OCI-LY7 (cell line): ENCODE measurements around the gene ARHGEF40. TPM values are rescaled to one million over a fixed set of nuclear protein-coding genes. Genes with fewer than 3 reads are reported as not detected.

Source experiments
- BruUV-seq: library from RNA; stranded (reverse); fragments of 400-500 nt; replicated peaks from 2 replicates; lab custom pipeline; 2021; lab: Mats Ljungman, UMichigan
- CTCF ChIA-PET: fragments of 300-600 bp; sonication (Branson Sonifier 250); formaldehyde crosslinking; loops from one replicate; lab custom pipeline; 2022; ENCODE audit warnings: antibody characterized with exemption; ENCODE audit not compliant: unreplicated experiment; lab: Charles Lee
- POLR2A ChIA-PET: fragments of 300-600 bp; sonication (Branson Sonifier 250); formaldehyde crosslinking; loops from one replicate; lab custom pipeline; 2022; ENCODE audit warnings: antibody characterized with exemption; lab: Charles Lee
- DNase-seq: peaks from one replicate; pipeline ENCODE4 v3.0.0-alpha.2; 2015; ENCODE audit warnings: low spot score
- H2AFZ ChIP-seq: fragments of 200-600 bp; sonication (generic), shearing (Covaris generic); 2 replicates; pipeline ENCODE4 v1.6.1; 2014; ENCODE audit warnings: mild to moderate bottlenecking, antibody characterized with exemption, low read length, moderate library complexity
- H3K27ac ChIP-seq: fragments of 200-600 bp; sonication (generic); 2 replicates; pipeline ENCODE4 v1.5.1; 2014; ENCODE audit warnings: mixed run types, low read depth, mild to moderate bottlenecking, moderate library complexity, low read length, inconsistent platforms; ENCODE audit not compliant: poor library complexity, severe bottlenecking
- H3K36me3 ChIP-seq: fragments of 200-600 bp; sonication (generic); 2 replicates; pipeline ENCODE4 v1.6.1; 2014; ENCODE audit warnings: mild to moderate bottlenecking, antibody characterized with exemption, low read length, moderate library complexity, mixed read lengths; ENCODE audit not compliant: insufficient read depth
- H3K4me1 ChIP-seq: fragments of 200-600 bp; sonication (generic); 2 replicates; pipeline ENCODE4 v1.5.1; 2014; ENCODE audit warnings: mild to moderate bottlenecking, low read length; ENCODE audit not compliant: insufficient read depth, poor library complexity, severe bottlenecking
- H3K4me2 ChIP-seq: fragments of 200-600 bp; sonication (generic); 2 replicates; pipeline ENCODE4 v1.6.1; 2014; ENCODE audit warnings: mild to moderate bottlenecking, low read length
- H3K4me3 ChIP-seq: fragments of 200-600 bp; sonication (generic); 2 replicates; pipeline ENCODE4 v1.5.1; 2014; ENCODE audit warnings: mild to moderate bottlenecking, low read depth, low read length; ENCODE audit not compliant: poor library complexity, severe bottlenecking
- H3K79me2 ChIP-seq: fragments of 200-600 bp; sonication (generic); 2 replicates; pipeline ENCODE4 v1.6.1; 2016; ENCODE audit warnings: low read depth, mild to moderate bottlenecking, low read length, moderate library complexity, mixed read lengths; ENCODE audit not compliant: insufficient read depth
- H3K9me2 ChIP-seq: fragments of 200-600 bp; sonication (generic); 2 replicates; pipeline ENCODE4 v1.6.1; 2016; ENCODE audit warnings: mild to moderate bottlenecking, low read length, mixed read lengths; ENCODE audit not compliant: insufficient read depth
- H3K9me3 ChIP-seq: fragments of 200-600 bp; sonication (generic); 2 replicates; pipeline ENCODE4 v1.6.1; 2014; ENCODE audit warnings: mild to moderate bottlenecking, mixed run types, low read length, mixed read lengths
- H4K20me1 ChIP-seq: fragments of 200-600 bp; sonication (generic); 2 replicates; pipeline ENCODE4 v1.6.1; 2014; ENCODE audit warnings: mild to moderate bottlenecking, antibody characterized with exemption, low read length, moderate library complexity, mixed read lengths; ENCODE audit not compliant: insufficient read depth
- EZH2phosphoT487 ChIP-seq: fragments of 200-600 bp; sonication (generic); IDR thresholded peaks from 2 replicates; pipeline ENCODE4 v1.6.1; 2018; ENCODE audit warnings: low read depth, borderline replicate concordance, mild to moderate bottlenecking, mixed run types, antibody characterized with exemption, low read length, moderate library complexity, mixed read lengths
- intact Hi-C: fragments of 100-400 bp; cut with micrococcal nuclease; formaldehyde crosslinking; loops from one replicate; pipeline ENCODE4 v1.10.0; 2022; ENCODE audit not compliant: unreplicated experiment
- total RNA-seq, 2 experiments: library from RNA; depleted of rRNA in 1 of 2; stranded (reverse); fragments of >200 nt in 1 of 2; shearing (Covaris generic) in 1 of 2; gene quantifications; 2 replicates each; pipeline ENCODE4 v1.2.3, GENCODE V29; 2014 to 2022
- TF ChIP-seq, protein P1 (sequence below): fragments of 200-600 bp; sonication (generic); conservative IDR thresholded peaks from 2 replicates; pipeline ENCODE4 v1.5.1; 2014; ENCODE audit warnings: mild to moderate bottlenecking, antibody characterized with exemption, low read length, moderate library complexity, mixed read lengths

Gene ARHGEF40
- total RNA-seq, 2 experiments from 2014 or later: 1.3 to 2.0 TPM

DNA sequence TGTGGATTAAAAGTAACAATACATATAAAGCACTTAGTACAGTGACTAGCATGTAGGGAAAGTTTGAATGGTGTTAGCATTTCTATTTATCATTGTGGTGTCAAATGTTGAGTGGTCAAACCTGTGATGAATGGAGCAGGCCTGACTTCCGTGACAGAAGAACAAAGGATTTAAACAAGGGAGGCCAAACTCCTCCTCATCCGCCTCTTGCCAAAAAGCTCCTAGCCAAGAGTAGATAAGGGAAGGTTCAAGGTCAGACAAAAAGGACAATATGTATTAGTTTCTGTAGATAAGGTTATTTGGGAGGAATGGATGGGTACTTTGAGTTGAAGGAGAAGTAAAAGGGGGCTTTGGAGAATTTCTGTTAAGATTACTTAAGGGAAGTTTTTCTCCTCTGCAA lies 21.5 kb upstream of the ARHGEF40 start:
- Histone ChIP-seq H3K27ac (no peak overlapping the region), H3K4me3 (no peak overlapping the region), H4K20me1 (no peaks in the 10 kb centered on the region), H3K36me3 (no peaks in the 10 kb centered on the region), H3K9me3 (no peaks in the 10 kb centered on the region), H3K79me2 (no peaks in the 10 kb centered on the region), H2AFZ (no peak overlapping the region), H3K4me2 (no peak overlapping the region), H3K4me1 (no peaks in the 10 kb centered on the region), H3K9me2 (no peaks in the 10 kb centered on the region)
- BruUV-seq: no TSS peak
- intact Hi-C loops: no loop called here
- TF ChIP-seq, protein P1, sequence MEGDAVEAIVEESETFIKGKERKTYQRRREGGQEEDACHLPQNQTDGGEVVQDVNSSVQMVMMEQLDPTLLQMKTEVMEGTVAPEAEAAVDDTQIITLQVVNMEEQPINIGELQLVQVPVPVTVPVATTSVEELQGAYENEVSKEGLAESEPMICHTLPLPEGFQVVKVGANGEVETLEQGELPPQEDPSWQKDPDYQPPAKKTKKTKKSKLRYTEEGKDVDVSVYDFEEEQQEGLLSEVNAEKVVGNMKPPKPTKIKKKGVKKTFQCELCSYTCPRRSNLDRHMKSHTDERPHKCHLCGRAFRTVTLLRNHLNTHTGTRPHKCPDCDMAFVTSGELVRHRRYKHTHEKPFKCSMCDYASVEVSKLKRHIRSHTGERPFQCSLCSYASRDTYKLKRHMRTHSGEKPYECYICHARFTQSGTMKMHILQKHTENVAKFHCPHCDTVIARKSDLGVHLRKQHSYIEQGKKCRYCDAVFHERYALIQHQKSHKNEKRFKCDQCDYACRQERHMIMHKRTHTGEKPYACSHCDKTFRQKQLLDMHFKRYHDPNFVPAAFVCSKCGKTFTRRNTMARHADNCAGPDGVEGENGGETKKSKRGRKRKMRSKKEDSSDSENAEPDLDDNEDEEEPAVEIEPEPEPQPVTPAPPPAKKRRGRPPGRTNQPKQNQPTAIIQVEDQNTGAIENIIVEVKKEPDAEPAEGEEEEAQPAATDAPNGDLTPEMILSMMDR: no peak
- no peak for TF ChIP-seq EZH2phosphoT487
- CTCF ChIA-PET: interaction anchor here (0.8 to 0.9 kb wide), 2 partner anchors 22 to 33 kb away, joined by 5 to 13 read pairs; no protein-coding TSS in a partner anchor
- POLR2A ChIA-PET: interaction anchor here (1.1 kb wide), 1 partner anchor 39 kb away, joined by 3 read pairs; no protein-coding TSS in a partner anchor
- DNase-seq: no peak

DNA sequence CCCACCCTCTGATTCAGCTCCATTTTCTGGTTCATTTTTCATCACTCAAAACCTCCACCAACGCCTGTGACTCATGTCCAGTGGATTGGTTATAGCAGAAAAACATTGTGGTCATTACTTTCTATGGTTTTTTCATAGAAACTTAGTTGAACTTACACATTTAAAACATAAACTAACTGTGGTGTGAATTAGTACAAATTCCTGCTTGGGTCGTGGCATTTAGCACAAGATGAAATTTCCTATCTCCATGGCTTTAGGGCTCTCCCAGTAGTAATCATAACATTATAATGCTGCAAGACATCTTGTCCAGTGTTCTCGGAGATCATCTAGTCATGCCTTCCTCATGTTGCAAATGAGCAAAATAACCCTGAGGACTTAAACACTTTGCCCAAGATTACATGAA lies 20.8 kb upstream of the ARHGEF40 start:
- Histone ChIP-seq H3K4me1 (no peaks in the 10 kb centered on the region), H4K20me1 (no peaks in the 10 kb centered on the region), H2AFZ (no peak overlapping the region), H3K9me3 (no peaks in the 10 kb centered on the region), H3K27ac (no peak overlapping the region), H3K4me2 (no peak overlapping the region), H3K4me3 (no peak overlapping the region), H3K36me3 (no peaks in the 10 kb centered on the region), H3K79me2 (no peaks in the 10 kb centered on the region), H3K9me2 (no peaks in the 10 kb centered on the region)
- POLR2A ChIA-PET: no interaction called here
- CTCF ChIA-PET: no interaction called here
- DNase-seq: no peak
- no TSS peak for BruUV-seq
- intact Hi-C loops: no loop called here
- no peak for TF ChIP-seq EZH2phosphoT487
- TF ChIP-seq, protein P1: no peak

DNA sequence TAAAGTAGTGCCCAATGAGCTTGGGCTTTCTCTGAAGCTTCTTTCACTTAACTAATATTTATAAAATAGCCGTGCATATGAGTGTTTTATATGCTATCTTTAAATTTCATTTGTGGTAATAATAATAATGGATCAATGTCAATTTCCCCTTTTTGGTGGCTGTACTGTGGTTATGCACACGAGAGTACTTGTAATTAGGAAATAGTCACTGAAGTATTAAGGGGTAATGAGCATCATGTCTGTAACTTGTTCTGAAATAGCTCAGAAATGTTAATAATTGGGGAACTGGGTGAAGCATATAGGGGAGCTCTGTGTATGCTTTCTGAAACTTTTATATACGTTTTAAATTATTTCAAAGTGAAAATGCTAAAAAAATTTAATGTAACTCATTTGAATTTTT lies 19.5 kb upstream of the ARHGEF40 start:
- DNase-seq: no peak
- H3K9me3 ChIP-seq: no peaks in the 10 kb centered on the region
- TF ChIP-seq EZH2phosphoT487: no peak
- TF ChIP-seq, protein P1: no peak
- H2AFZ ChIP-seq: no peak overlapping the region
- H3K4me1 ChIP-seq: no peaks in the 10 kb centered on the region
- no peaks in the 10 kb centered on the region for H3K79me2 ChIP-seq
- H3K36me3 ChIP-seq: no peaks in the 10 kb centered on the region
- H3K27ac ChIP-seq: no peak overlapping the region
- ChIA-PET POLR2A (interaction anchor here (0.5 kb wide), 1 partner anchor 101 kb away, joined by 3 read pairs; no protein-coding TSS in a partner anchor), CTCF (no interaction called here)
- no peak overlapping the region for H3K4me2 ChIP-seq
- H3K4me3 ChIP-seq: no peak overlapping the region
- BruUV-seq: no TSS peak
- intact Hi-C loops: no loop called here
- no peaks in the 10 kb centered on the region for H3K9me2 ChIP-seq
- no peaks in the 10 kb centered on the region for H4K20me1 ChIP-seq
